ENCODE data around the gene APBA1. TPM values are rescaled to one million over a fixed set of nuclear protein-coding genes. Genes with fewer than 3 reads are reported as not detected.

The APBA1 gene
- total RNA-seq, 1 donor from 2014 or later = 5.9 TPM

DNA sequence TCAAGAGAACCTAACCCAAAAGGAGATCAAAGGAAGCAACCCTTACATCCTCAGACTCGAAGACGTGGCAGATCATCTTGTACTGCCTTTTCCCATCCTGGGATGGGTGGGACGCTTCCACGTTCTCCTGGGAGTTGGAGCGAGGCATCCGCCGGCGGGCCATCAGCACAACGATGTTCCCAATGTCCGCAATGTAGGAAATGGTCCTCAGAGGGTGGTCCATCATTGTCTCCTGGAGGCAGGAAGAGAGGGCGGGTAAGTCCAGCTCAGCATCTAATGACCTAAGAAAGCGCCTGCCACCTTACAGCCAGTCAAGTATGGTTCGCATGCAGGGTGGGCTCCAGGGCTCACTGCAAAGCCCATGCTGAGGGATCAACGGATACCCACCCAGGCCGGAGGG lies 216.0 kb downstream of the APBA1 start:
- H3K79me2 ChIP-seq (ENCODE audit: insufficient read depth, low read length) = no peaks in the 10 kb centered on the region
- H3K9me3 ChIP-seq (ENCODE audit: insufficient read depth, low read depth, low read length) = no peaks in the 10 kb centered on the region
- no peak overlapping the region for H3K9ac ChIP-seq (ENCODE audit: low read length)
- no peaks in the 10 kb centered on the region for H3K4me1 ChIP-seq (ENCODE audit: insufficient read depth, low read length)
- no peak overlapping the region for H3K27ac ChIP-seq (ENCODE audit: low read depth, low read length)
- Mint-ChIP-seq H3K36me3 (ENCODE audit: low read depth, unreplicated experiment) (peaks cover 13% of the 10 kb centered on the region), H3K9me3 (ENCODE audit: unreplicated experiment) (no peaks in the 10 kb centered on the region), H3K27me3 (ENCODE audit: low read depth, unreplicated experiment) (peaks cover 21% of the 10 kb centered on the region), H3K4me3 (ENCODE audit: unreplicated experiment) (no peak overlapping the region), H3K27ac (ENCODE audit: unreplicated experiment) (no peak overlapping the region), H3K4me1 (ENCODE audit: low read depth, unreplicated experiment) (peaks cover 5% of the 10 kb centered on the region)
- H3K36me3 ChIP-seq (ENCODE audit: insufficient read depth, low read length) = no peaks in the 10 kb centered on the region
- H2AFZ ChIP-seq (ENCODE audit: low read depth, low read length) = no peak overlapping the region
- DNase-seq (ENCODE audit: low read depth) = no peak
- no peaks in the 10 kb centered on the region for H4K20me1 ChIP-seq (ENCODE audit: insufficient read depth, low read length)
- FAIRE-seq = no peak
- H3K4me2 ChIP-seq (ENCODE audit: low read length) = no peak overlapping the region
- no peak for TF ChIP-seq EZH2 (IDR thresholded peaks at IDR 0.05; ENCODE audit: insufficient read depth, low read length)
- TF ChIP-seq, protein P1, sequence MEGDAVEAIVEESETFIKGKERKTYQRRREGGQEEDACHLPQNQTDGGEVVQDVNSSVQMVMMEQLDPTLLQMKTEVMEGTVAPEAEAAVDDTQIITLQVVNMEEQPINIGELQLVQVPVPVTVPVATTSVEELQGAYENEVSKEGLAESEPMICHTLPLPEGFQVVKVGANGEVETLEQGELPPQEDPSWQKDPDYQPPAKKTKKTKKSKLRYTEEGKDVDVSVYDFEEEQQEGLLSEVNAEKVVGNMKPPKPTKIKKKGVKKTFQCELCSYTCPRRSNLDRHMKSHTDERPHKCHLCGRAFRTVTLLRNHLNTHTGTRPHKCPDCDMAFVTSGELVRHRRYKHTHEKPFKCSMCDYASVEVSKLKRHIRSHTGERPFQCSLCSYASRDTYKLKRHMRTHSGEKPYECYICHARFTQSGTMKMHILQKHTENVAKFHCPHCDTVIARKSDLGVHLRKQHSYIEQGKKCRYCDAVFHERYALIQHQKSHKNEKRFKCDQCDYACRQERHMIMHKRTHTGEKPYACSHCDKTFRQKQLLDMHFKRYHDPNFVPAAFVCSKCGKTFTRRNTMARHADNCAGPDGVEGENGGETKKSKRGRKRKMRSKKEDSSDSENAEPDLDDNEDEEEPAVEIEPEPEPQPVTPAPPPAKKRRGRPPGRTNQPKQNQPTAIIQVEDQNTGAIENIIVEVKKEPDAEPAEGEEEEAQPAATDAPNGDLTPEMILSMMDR (IDR thresholded peaks at IDR 0.05; ENCODE audit: insufficient read depth, low read depth, low read length) = no peak
- no peaks in the 10 kb centered on the region for H3K27me3 ChIP-seq (ENCODE audit: insufficient read depth, low read length)
- H3K4me3 ChIP-seq (ENCODE audit: insufficient read depth, low read depth, low read length) = no peak overlapping the region

DNA sequence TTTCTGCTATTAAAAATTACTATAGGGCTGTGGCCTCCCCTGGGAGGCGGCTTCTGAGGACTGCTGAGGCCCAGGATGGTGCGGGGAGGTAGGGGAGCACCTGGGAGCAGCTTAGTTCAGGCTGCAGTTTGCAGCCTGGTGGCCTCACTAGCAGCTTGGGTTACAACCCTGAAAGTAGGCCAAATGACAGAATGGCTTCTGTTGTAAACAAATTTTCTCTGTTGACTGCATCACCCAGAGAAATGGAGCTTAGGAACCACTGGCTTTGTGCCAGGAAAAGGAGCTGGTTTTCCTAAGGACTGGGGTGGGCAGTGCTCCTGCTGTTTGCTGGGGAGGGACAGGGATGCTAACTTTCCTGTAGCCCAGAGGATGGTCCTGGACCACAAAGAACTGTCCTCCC lies 216.9 kb downstream of the APBA1 start:
- no peak overlapping the region for H3K4me3 ChIP-seq (ENCODE audit: insufficient read depth, low read depth, low read length)
- H3K79me2 ChIP-seq (ENCODE audit: insufficient read depth, low read length) = no peaks in the 10 kb centered on the region
- H3K27ac ChIP-seq (ENCODE audit: low read depth, low read length) = no peak overlapping the region
- H4K20me1 ChIP-seq (ENCODE audit: insufficient read depth, low read length) = no peaks in the 10 kb centered on the region
- no peaks in the 10 kb centered on the region for H3K9me3 ChIP-seq (ENCODE audit: insufficient read depth, low read depth, low read length)
- H3K9ac ChIP-seq (ENCODE audit: low read length) = no peak overlapping the region
- no peak overlapping the region for H3K27ac Mint-ChIP-seq (ENCODE audit: unreplicated experiment)
- H3K36me3 Mint-ChIP-seq (ENCODE audit: low read depth, unreplicated experiment) = peaks cover 14% of the 10 kb centered on the region
- H3K4me3 Mint-ChIP-seq (ENCODE audit: unreplicated experiment) = no peak overlapping the region
- peaks cover 24% of the 10 kb centered on the region for H3K27me3 Mint-ChIP-seq (ENCODE audit: low read depth, unreplicated experiment)
- H3K9me3 Mint-ChIP-seq (ENCODE audit: unreplicated experiment) = no peaks in the 10 kb centered on the region
- TF ChIP-seq, protein P1 (IDR thresholded peaks at IDR 0.05; ENCODE audit: insufficient read depth, low read depth, low read length) = no peak
- TF ChIP-seq EZH2 (IDR thresholded peaks at IDR 0.05; ENCODE audit: insufficient read depth, low read length) = no peak
- H3K4me1 Mint-ChIP-seq (ENCODE audit: low read depth, unreplicated experiment) = peaks cover 5% of the 10 kb centered on the region
- DNase-seq (ENCODE audit: low read depth) (no peak), FAIRE-seq (no peak)
- H3K4me2 ChIP-seq (ENCODE audit: low read length) = no peak overlapping the region
- no peaks in the 10 kb centered on the region for H3K27me3 ChIP-seq (ENCODE audit: insufficient read depth, low read length)
- no peak overlapping the region for H2AFZ ChIP-seq (ENCODE audit: low read depth, low read length)
- no peaks in the 10 kb centered on the region for H3K4me1 ChIP-seq (ENCODE audit: insufficient read depth, low read length)
- no peaks in the 10 kb centered on the region for H3K36me3 ChIP-seq (ENCODE audit: insufficient read depth, low read length)

DNA sequence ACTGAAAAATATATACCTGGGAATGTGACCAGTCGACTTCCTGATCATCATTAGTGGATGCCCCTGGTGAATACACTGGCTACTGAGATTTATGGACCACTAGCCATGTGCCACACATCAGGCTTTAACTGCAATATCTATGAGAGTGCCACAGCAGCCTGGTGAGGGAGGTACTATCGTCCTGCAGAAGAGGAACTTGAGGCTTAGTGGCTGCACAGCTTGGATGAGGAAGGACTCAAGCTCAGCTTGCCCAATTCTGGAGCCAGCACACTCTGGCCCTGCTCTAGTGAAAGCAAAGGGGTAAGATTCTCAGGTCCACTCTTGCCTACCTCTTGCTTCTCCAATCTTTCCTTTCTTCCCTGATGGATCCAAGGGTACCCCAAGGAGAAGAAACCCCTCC lies 217.8 kb downstream of the APBA1 start:
- Histone ChIP-seq H4K20me1 (ENCODE audit: insufficient read depth, low read length) (no peaks in the 10 kb centered on the region), H3K27ac (ENCODE audit: low read depth, low read length) (no peak overlapping the region), H3K4me1 (ENCODE audit: insufficient read depth, low read length) (no peaks in the 10 kb centered on the region), H3K27me3 (ENCODE audit: insufficient read depth, low read length) (no peaks in the 10 kb centered on the region), H2AFZ (ENCODE audit: low read depth, low read length) (no peak overlapping the region), H3K9me3 (ENCODE audit: insufficient read depth, low read depth, low read length) (no peaks in the 10 kb centered on the region), H3K36me3 (ENCODE audit: insufficient read depth, low read length) (no peaks in the 10 kb centered on the region), H3K4me2 (ENCODE audit: low read length) (no peak overlapping the region), H3K4me3 (ENCODE audit: insufficient read depth, low read depth, low read length) (no peak overlapping the region), H3K9ac (ENCODE audit: low read length) (no peak overlapping the region), H3K79me2 (ENCODE audit: insufficient read depth, low read length) (no peaks in the 10 kb centered on the region)
- DNase-seq (ENCODE audit: low read depth) = no peak
- no peak overlapping the region for H3K27ac Mint-ChIP-seq (ENCODE audit: unreplicated experiment)
- no peak for TF ChIP-seq EZH2 (IDR thresholded peaks at IDR 0.05; ENCODE audit: insufficient read depth, low read length)
- TF ChIP-seq, protein P1 (IDR thresholded peaks at IDR 0.05; ENCODE audit: insufficient read depth, low read depth, low read length) = no peak
- H3K27me3 Mint-ChIP-seq (ENCODE audit: low read depth, unreplicated experiment) = peaks cover 24% of the 10 kb centered on the region
- H3K9me3 Mint-ChIP-seq (ENCODE audit: unreplicated experiment) = no peaks in the 10 kb centered on the region
- peaks cover 5% of the 10 kb centered on the region for H3K4me1 Mint-ChIP-seq (ENCODE audit: low read depth, unreplicated experiment)
- H3K36me3 Mint-ChIP-seq (ENCODE audit: low read depth, unreplicated experiment) = peaks cover 14% of the 10 kb centered on the region
- no peak for FAIRE-seq
- H3K4me3 Mint-ChIP-seq (ENCODE audit: unreplicated experiment) = no peak overlapping the region

Data from astrocyte (in vitro differentiated cells and primary cell).